Nephron progenitor cell (in vitro differentiated cells): Measurements from ENCODE around the gene RASGRF1.
"Not testable (repeated sequence)": the region's sequence is repeated elsewhere in the genome, so short reads cannot be mapped to it uniquely, and the experiment has no call there.

Experiments
- DNase-seq: peaks from one replicate; pipeline ENCODE4 v3.0.0; 2021
- H3K27ac Mint-ChIP-seq: 2 replicates; pipeline ENCODE4 v1.8.0; 2021; ENCODE audit warnings: mild to moderate bottlenecking, moderate library complexity, mixed read lengths
- H3K27me3 Mint-ChIP-seq: 2 replicates; pipeline ENCODE4 v1.8.0; 2021; ENCODE audit warnings: mild to moderate bottlenecking, low read depth, mixed read lengths; ENCODE audit not compliant: poor library complexity
- H3K36me3 Mint-ChIP-seq: 2 replicates; pipeline ENCODE4 v1.8.0; 2021; ENCODE audit warnings: low read depth, mixed read lengths
- H3K4me1 Mint-ChIP-seq: 2 replicates; pipeline ENCODE4 v1.8.0; 2021; ENCODE audit warnings: mixed read lengths
- H3K4me3 Mint-ChIP-seq: 2 replicates; pipeline ENCODE4 v1.8.0; 2021; ENCODE audit warnings: mild to moderate bottlenecking, moderate library complexity, mixed read lengths
- H3K9me3 Mint-ChIP-seq: 2 replicates; pipeline ENCODE4 v1.8.0; 2021; ENCODE audit warnings: mild to moderate bottlenecking, moderate library complexity, mixed read lengths
- TF ChIP-seq, protein P1 (sequence below): fragments of 200-600 bp; sonication (generic); IDR thresholded peaks from 2 replicates; pipeline ENCODE4 v1.5.0; 2021; ENCODE audit warnings: antibody characterized with exemption

RASGRF1 gene

DNA sequence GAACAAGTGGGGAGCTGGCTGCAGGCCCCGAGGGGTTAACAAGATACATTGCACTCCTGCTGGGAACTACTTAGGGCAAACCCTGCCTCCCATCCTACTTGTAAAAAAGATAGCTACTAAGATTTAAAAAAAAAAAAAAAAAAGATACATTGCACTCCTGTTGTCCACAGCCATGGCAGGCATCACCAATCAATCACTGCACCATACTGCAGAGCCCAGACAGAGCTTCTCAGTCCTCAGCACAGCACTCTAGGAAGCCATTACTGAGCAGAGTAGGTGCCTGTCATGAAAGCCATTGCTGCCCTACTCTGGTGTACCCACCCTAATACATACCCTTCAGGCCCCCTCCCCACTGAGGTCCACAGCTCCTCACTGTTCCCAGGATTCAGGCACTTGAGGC is 64.8 kb downstream of the RASGRF1 start:
- TF ChIP-seq, protein P1, sequence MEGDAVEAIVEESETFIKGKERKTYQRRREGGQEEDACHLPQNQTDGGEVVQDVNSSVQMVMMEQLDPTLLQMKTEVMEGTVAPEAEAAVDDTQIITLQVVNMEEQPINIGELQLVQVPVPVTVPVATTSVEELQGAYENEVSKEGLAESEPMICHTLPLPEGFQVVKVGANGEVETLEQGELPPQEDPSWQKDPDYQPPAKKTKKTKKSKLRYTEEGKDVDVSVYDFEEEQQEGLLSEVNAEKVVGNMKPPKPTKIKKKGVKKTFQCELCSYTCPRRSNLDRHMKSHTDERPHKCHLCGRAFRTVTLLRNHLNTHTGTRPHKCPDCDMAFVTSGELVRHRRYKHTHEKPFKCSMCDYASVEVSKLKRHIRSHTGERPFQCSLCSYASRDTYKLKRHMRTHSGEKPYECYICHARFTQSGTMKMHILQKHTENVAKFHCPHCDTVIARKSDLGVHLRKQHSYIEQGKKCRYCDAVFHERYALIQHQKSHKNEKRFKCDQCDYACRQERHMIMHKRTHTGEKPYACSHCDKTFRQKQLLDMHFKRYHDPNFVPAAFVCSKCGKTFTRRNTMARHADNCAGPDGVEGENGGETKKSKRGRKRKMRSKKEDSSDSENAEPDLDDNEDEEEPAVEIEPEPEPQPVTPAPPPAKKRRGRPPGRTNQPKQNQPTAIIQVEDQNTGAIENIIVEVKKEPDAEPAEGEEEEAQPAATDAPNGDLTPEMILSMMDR: no peak
- H3K4me3 Mint-ChIP-seq: no peak overlapping the region
- H3K27ac Mint-ChIP-seq: no peak overlapping the region
- peaks cover 32% of the 10 kb centered on the region for H3K27me3 Mint-ChIP-seq
- peaks cover 24% of the 10 kb centered on the region for H3K9me3 Mint-ChIP-seq
- H3K4me1 Mint-ChIP-seq: no peaks in the 10 kb centered on the region
- no peaks in the 10 kb centered on the region for H3K36me3 Mint-ChIP-seq
- DNase-seq: no peak

DNA sequence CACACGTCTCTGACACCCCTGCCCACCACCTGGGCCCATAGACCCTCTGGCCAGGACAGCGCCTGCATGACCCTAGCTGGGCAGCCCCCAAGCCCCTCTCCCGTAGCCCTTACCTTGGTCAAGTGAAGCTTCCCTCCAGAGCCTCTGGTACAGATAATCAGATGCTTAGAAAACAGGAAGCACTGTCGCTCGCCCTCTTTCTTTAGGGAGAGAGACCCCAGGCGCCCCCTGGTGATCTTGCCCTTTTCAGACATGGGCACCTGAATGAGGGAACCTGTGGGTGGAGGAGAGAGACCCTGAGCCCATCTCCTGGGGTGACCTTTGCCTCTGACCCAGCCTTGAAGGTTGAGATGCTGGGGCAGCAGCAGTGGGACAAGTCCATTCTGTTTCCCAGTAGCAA is 65.4 kb downstream of the RASGRF1 start:
- H3K4me1 Mint-ChIP-seq: no peaks in the 10 kb centered on the region
- H3K27ac Mint-ChIP-seq: no peak overlapping the region
- DNase-seq: no peak
- H3K27me3 Mint-ChIP-seq: peaks cover 30% of the 10 kb centered on the region
- TF ChIP-seq, protein P1: no peak
- peaks cover 24% of the 10 kb centered on the region for H3K9me3 Mint-ChIP-seq
- H3K4me3 Mint-ChIP-seq: no peak overlapping the region
- H3K36me3 Mint-ChIP-seq: no peaks in the 10 kb centered on the region

DNA sequence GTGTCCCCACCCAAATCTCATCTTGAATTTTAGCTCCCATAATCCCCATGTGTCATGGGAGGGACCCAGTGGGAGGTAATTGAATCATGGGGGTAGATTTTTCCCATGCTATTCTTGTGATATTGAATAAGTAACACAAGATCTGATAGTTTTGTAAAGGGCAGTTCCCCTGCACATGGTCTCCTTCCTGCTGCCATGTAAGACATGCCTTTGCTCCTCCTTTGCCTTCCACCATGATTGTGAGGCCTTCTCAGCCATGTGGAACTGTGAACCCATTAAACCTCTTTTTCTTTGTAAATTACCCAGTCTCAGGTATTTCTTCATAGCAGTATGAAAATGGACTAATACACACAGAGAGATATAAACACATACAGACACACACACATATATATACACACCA is 66.1 kb downstream of the RASGRF1 start:
- not testable (repeated sequence) for H3K4me1 Mint-ChIP-seq, DNase-seq, H3K4me3 Mint-ChIP-seq, H3K36me3 Mint-ChIP-seq
- H3K27me3 Mint-ChIP-seq: peaks cover 29% of the 10 kb centered on the region
- H3K27ac Mint-ChIP-seq: peak overlapping the region; percentile 10
- peaks cover 24% of the 10 kb centered on the region for H3K9me3 Mint-ChIP-seq

DNA sequence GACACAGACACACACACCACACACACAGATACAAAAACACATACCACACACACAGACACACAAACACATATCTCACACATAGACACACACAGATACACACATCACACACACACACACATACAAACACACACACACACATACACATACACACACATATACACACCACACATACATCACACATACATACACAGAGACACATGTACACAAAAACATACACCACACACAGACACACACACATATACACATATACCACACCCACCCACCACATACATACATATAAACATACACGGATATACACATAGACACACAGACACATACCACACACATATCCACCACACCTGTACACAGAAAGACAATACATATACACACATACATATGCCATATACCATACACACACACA is 66.7 kb downstream of the RASGRF1 start:
- H3K9me3 Mint-ChIP-seq: peaks cover 24% of the 10 kb centered on the region
- H3K4me3 Mint-ChIP-seq: no peak overlapping the region
- peaks cover 26% of the 10 kb centered on the region for H3K27me3 Mint-ChIP-seq
- TF ChIP-seq, protein P1: no peak
- H3K27ac Mint-ChIP-seq: peak overlapping the region; percentile 5
- DNase-seq: no peak
- no peaks in the 10 kb centered on the region for H3K36me3 Mint-ChIP-seq
- no peaks in the 10 kb centered on the region for H3K4me1 Mint-ChIP-seq

DNA sequence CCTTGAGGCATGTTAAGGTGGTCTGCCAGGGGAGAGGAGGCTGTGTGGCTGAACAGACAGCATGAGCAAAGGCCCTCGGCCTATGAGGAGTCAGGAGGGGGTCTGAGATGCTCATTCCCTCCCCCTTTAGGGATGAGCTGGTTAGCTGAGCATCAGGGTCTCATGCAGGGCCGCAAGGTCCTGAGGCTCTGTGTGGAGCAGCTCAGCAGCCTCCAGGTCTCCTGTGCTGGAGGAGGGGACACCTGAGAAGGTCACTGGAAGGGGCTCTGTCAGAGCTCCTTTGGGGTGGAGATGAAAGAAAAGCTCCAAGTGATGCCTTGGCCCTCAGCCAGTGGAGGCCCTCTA is 67.1 kb downstream of the RASGRF1 start:
- H3K27me3 Mint-ChIP-seq: peaks cover 25% of the 10 kb centered on the region
- peaks cover 24% of the 10 kb centered on the region for H3K9me3 Mint-ChIP-seq
- no peak overlapping the region for H3K4me3 Mint-ChIP-seq
- TF ChIP-seq, protein P1: no peak
- DNase-seq: no peak
- no peaks in the 10 kb centered on the region for H3K36me3 Mint-ChIP-seq
- H3K4me1 Mint-ChIP-seq: no peaks in the 10 kb centered on the region
- no peak overlapping the region for H3K27ac Mint-ChIP-seq

GRCh38 chr15:79018960-79019359 is 71.6 kb downstream of the RASGRF1 start:
- no peak overlapping the region for H3K4me3 Mint-ChIP-seq
- H3K4me1 Mint-ChIP-seq: no peaks in the 10 kb centered on the region
- H3K9me3 Mint-ChIP-seq: peaks cover 3% of the 10 kb centered on the region
- H3K27ac Mint-ChIP-seq: no peak overlapping the region
- H3K27me3 Mint-ChIP-seq: peaks cover 26% of the 10 kb centered on the region
- TF ChIP-seq, protein P1: no peak
- no peak for DNase-seq
- H3K36me3 Mint-ChIP-seq: no peaks in the 10 kb centered on the region
